IMR-90 (cell line): ENCODE measurements around the gene MAP3K5. TPM values are rescaled to one million over a fixed set of nuclear protein-coding genes. Genes with fewer than 3 reads are reported as not detected.

Experiments used
- ATAC-seq: fragments of 200-7000 bp; cut with Tn5 transposase; 2 replicates; pipeline ENCODE4 v1.9.1; 2020; ENCODE audit warnings: low read depth, mild to moderate bottlenecking, moderate library complexity
- BruUV-seq: library from RNA; stranded (reverse); fragments of 400-500 nt; replicated peaks from 2 replicates; lab custom pipeline; 2021; lab: Mats Ljungman, UMichigan
- CTCF ChIA-PET: fragments of 300-600 bp; formaldehyde crosslinking; extraction: SDS; loops from one replicate; lab custom pipeline; 2021; ENCODE audit warnings: antibody characterized with exemption; lab: Yijun Ruan, JAX
- POLR2A ChIA-PET: fragments of 300-600 bp; sonication (Branson Sonifier 250); formaldehyde crosslinking; loops from one replicate; lab custom pipeline; 2022; ENCODE audit warnings: antibody characterized with exemption; ENCODE audit not compliant: unreplicated experiment; lab: Charles Lee
- DNase-seq: peaks from one replicate; pipeline ENCODE4 v3.0.0; 2013
- H2AFZ ChIP-seq: replicated peaks from 2 replicates; pipeline ENCODE3; 2013; ENCODE audit warnings: low read length, mild to moderate bottlenecking; ENCODE audit not compliant: poor library complexity
- H2AK5ac ChIP-seq: 2 replicates; pipeline ENCODE4 v1.6.1; 2013; ENCODE audit warnings: low read depth, low read length, inconsistent platforms
- H2AK9ac ChIP-seq: replicated peaks from 2 replicates; pipeline ENCODE3; 2013; ENCODE audit warnings: mild to moderate bottlenecking, low read depth, low read length, moderate library complexity; ENCODE audit not compliant: poor library complexity
- H2BK120ac ChIP-seq: 2 replicates; pipeline ENCODE4 v1.6.1; 2013; ENCODE audit warnings: low read depth, low read length, inconsistent platforms
- H2BK15ac ChIP-seq: 3 replicates; pipeline ENCODE4 v1.6.1; 2013; ENCODE audit warnings: low read depth, low read length, inconsistent platforms
- H2BK20ac ChIP-seq: 2 replicates; pipeline ENCODE4 v1.6.1; 2013; ENCODE audit warnings: low read depth, mild to moderate bottlenecking, inconsistent platforms, low read length, moderate library complexity
- H2BK5ac ChIP-seq: 2 replicates; pipeline ENCODE4 v1.6.1; 2013; ENCODE audit warnings: mild to moderate bottlenecking, low read depth, low read length, inconsistent platforms; ENCODE audit not compliant: poor library complexity, severe bottlenecking
- H3K14ac ChIP-seq: replicated peaks from 2 replicates; pipeline ENCODE4 v1.6.1; 2013; ENCODE audit warnings: low read depth, low read length, inconsistent platforms
- H3K18ac ChIP-seq: 2 replicates; pipeline ENCODE4 v1.6.1; 2013; ENCODE audit warnings: low read depth, low read length, control low read depth
- H3K23ac ChIP-seq: 2 replicates; pipeline ENCODE4 v1.6.1; 2013; ENCODE audit warnings: low read depth, low read length, inconsistent platforms
- H3K27ac ChIP-seq: 2 replicates; pipeline ENCODE4 v1.5.1; 2013; ENCODE audit warnings: mild to moderate bottlenecking, control low read depth, low read length; ENCODE audit not compliant: insufficient read depth
- H3K27me3 ChIP-seq: 2 replicates; pipeline ENCODE4 v1.6.1; 2013; ENCODE audit warnings: low read length; ENCODE audit not compliant: control insufficient read depth, insufficient read depth
- H3K36me3 ChIP-seq: 2 replicates; pipeline ENCODE4 v1.6.1; 2013; ENCODE audit warnings: low read length, mixed read lengths; ENCODE audit not compliant: control insufficient read depth, insufficient read depth
- H3K4ac ChIP-seq: 2 replicates; pipeline ENCODE4 v1.6.1; 2013; ENCODE audit warnings: low read depth, low read length, inconsistent platforms
- H3K4me1 ChIP-seq: 2 replicates; pipeline ENCODE4 v1.6.1; 2013; ENCODE audit warnings: low read length, mixed read lengths; ENCODE audit not compliant: control insufficient read depth, insufficient read depth
- H3K4me2 ChIP-seq: 2 replicates; pipeline ENCODE4 v1.6.1; 2013; ENCODE audit warnings: low read depth, mild to moderate bottlenecking, control low read depth, low read length, moderate library complexity
- H3K4me3 ChIP-seq: 2 replicates; pipeline ENCODE4 v1.5.1; 2013; ENCODE audit warnings: low read depth, mild to moderate bottlenecking, control low read depth, low read length, moderate library complexity; ENCODE audit not compliant: insufficient read depth
- H3K56ac ChIP-seq: 2 replicates; pipeline ENCODE4 v1.6.1; 2013; ENCODE audit warnings: low read length, inconsistent platforms; ENCODE audit not compliant: insufficient read depth; ENCODE audit errors: extremely low read depth
- H3K79me1 ChIP-seq, 2 experiments: 2 replicates each; pipeline ENCODE4 v1.6.1; 2013; ENCODE audit warnings: low read length in 2 of 2, inconsistent platforms in 1 of 2, low read depth in 1 of 2
- H3K9ac ChIP-seq: 2 replicates; pipeline ENCODE4 v1.6.1; 2013; ENCODE audit warnings: low read depth, low read length, control low read depth
- H3K9me1 ChIP-seq: 2 replicates; pipeline ENCODE4 v1.6.1; 2013; ENCODE audit warnings: low read length, inconsistent platforms; ENCODE audit not compliant: insufficient read depth
- H3K9me3 ChIP-seq: 2 replicates; pipeline ENCODE4 v1.6.1; 2013; ENCODE audit warnings: low read length; ENCODE audit not compliant: control insufficient read depth, insufficient read depth
- H4K20me1 ChIP-seq: 2 replicates; pipeline ENCODE4 v1.6.1; 2013; ENCODE audit warnings: low read length, inconsistent platforms; ENCODE audit not compliant: insufficient read depth
- H4K5ac ChIP-seq: 2 replicates; pipeline ENCODE4 v1.6.1; 2013; ENCODE audit warnings: mild to moderate bottlenecking, low read depth, low read length, control low read depth
- H4K8ac ChIP-seq, 2 experiments: 2 replicates each; pipeline ENCODE4 v1.6.1; 2013; ENCODE audit warnings: low read depth in 2 of 2, low read length in 2 of 2, control low read depth in 1 of 2, inconsistent platforms in 1 of 2
- H4K91ac ChIP-seq: 2 replicates; pipeline ENCODE4 v1.6.1; 2013; ENCODE audit warnings: low read depth, low read length, inconsistent platforms; ENCODE audit not compliant: insufficient read depth
- BHLHE40 ChIP-seq: fragments of 150-350 bp; IDR thresholded peaks from 2 replicates; pipeline ENCODE4 v1.6.1; 2016; ENCODE audit warnings: mild to moderate bottlenecking, low read depth, low read length
- CHD1 ChIP-seq: IDR thresholded peaks from 2 replicates; pipeline ENCODE4 v1.6.1; 2012; ENCODE audit warnings: low read depth, low read length, improper control_type of control experiment
- FOS ChIP-seq: fragments of 150-350 bp; IDR thresholded peaks from 2 replicates; pipeline ENCODE4 v1.6.1; 2016; ENCODE audit warnings: low read depth, low read length
- MAFK ChIP-seq: IDR thresholded peaks from 2 replicates; pipeline ENCODE4 v1.6.1; 2012; ENCODE audit warnings: low read depth, low read length, improper control_type of control experiment
- MXI1 ChIP-seq: IDR thresholded peaks from 2 replicates; pipeline ENCODE4 v1.6.1; 2012; ENCODE audit warnings: low read depth, mild to moderate bottlenecking, low read length, moderate library complexity, borderline replicate concordance
- NFE2L2 ChIP-seq: fragments of 150-350 bp; IDR thresholded peaks from 2 replicates; pipeline ENCODE4 v1.6.1; 2016; ENCODE audit warnings: low read depth, mild to moderate bottlenecking, low read length
- RAD21 ChIP-seq: IDR thresholded peaks from 2 replicates; pipeline ENCODE4 v1.6.1; 2012; ENCODE audit warnings: low read length, improper control_type of control experiment
- RCOR1 ChIP-seq: IDR thresholded peaks from 2 replicates; pipeline ENCODE4 v1.6.1; 2012; ENCODE audit warnings: mild to moderate bottlenecking, low read length, improper control_type of control experiment; ENCODE audit not compliant: insufficient replicate concordance
- RFX5 ChIP-seq: IDR thresholded peaks from 2 replicates; pipeline ENCODE4 v1.8.0; 2012; ENCODE audit warnings: low read depth, mild to moderate bottlenecking, low read length, moderate library complexity
- SMC3 ChIP-seq: fragments of 150-350 bp; IDR thresholded peaks from 2 replicates; pipeline ENCODE4 v1.6.1; 2016; ENCODE audit warnings: low read depth, mild to moderate bottlenecking, antibody characterized with exemption, low read length, moderate library complexity
- WGBS, 2 experiments: methylation state at CpG; one replicate each; pipeline versions ENCODE4 v1.1.5 to v1.1.7; 2013; ENCODE audit warnings: missing lambda C conversion rate in 2 of 2; ENCODE audit not compliant: insufficient read length in 1 of 2; ENCODE audit errors: extremely low coverage in 2 of 2; 5-methylcytosine and 5-hydroxymethylcytosine counted together
- dilution Hi-C: fragments of 300-500 bp; cut with HindIII; formaldehyde crosslinking; loops from one replicate; pipeline ENCODE4 v1.14.3; 2018; ENCODE audit warnings: low sequenced_read_pairs; ENCODE audit not compliant: unreplicated experiment
- in situ Hi-C: fragments of 300-500 bp; cut with MboI; formaldehyde crosslinking; loops from 3 replicates; pipeline ENCODE4 v1.14.3; 2019; ENCODE audit warnings: low sequenced_read_pairs, inconsistent platforms, mixed read lengths
- intact Hi-C: fragments of 100-400 bp; cut with micrococcal nuclease; formaldehyde crosslinking; loops from 2 replicates; pipeline ENCODE4 v1.10.0; 2022
- polyA plus RNA-seq, 3 experiments: library from polyadenylated mRNA; depleted of rRNA; stranded (reverse); fragments of >200 nt; gene quantifications; 2 replicates each; pipeline ENCODE4 v1.2.3, GENCODE V29; 2012; ENCODE audit warnings: low replicate concordance in 1 of 3
- total RNA-seq: library from RNA; depleted of rRNA; stranded (reverse); fragments of >200 nt; gene quantifications from 2 replicates; pipeline ENCODE4 v1.2.3, GENCODE V29; 2012
- TF ChIP-seq, protein P1 (sequence below): conservative IDR thresholded peaks from 2 replicates; pipeline ENCODE4 v1.5.1; 2012; ENCODE audit warnings: mild to moderate bottlenecking, low read depth, low read length, improper control_type of control experiment

The MAP3K5 gene
- total and polyA plus RNA-seq, 2 of the 4 experiments (the other 2 are of a cell fraction): 5.4 to 17.6 TPM

DNA sequence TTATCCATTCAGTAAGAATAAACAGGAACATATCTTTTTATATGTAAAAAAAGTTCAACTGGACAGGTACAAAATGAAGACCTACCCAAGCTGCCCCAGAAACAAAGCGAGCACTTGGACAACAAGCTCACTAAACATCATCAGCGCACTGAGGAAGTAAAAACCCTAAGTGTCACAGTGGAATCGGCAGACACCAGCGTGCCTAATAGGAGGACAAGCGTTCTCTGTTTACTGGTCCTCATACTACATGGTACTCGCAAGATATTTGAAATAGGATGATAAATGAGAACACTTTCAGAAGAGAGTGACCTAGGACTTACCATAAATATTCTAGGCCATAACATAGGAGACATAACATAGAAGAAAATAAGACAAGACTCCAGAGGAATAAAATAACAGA is 260.2 kb downstream of the MAP3K5 start (continued):
- TF ChIP-seq BHLHE40 (no peak), FOS (no peak), NFE2L2 (no peak), RFX5 (no peak)

DNA sequence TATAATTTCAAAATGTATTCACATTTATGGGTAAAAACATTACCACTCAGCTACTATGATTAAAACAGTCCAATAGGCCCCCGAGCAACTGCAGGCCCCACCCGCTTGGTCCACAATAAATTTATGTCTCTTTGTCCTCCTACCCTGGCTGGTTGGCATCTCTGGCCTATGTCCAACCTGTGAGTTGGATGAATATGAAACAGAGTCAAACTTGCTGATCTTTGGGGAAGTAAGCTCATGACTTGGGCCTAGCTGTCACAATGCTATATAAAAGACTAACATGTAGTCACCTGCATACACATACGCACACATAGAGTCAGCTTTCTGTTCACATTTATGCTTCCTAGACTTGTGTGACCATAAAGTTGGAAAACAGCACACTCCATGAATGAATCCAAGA is 262.6 kb downstream of the MAP3K5 start:
- no peak overlapping the region for H3K4me2 ChIP-seq
- H3K27me3 ChIP-seq: peaks cover 18% of the 10 kb centered on the region
- no peaks in the 10 kb centered on the region; the same call in 1 of the 2 replicates for H3K4me1 ChIP-seq
- no peak overlapping the region for H2AK5ac ChIP-seq
- no peak for ATAC-seq
- no peak overlapping the region for H4K5ac ChIP-seq
- no peaks in the 10 kb centered on the region for H3K79me1 ChIP-seq
- intact Hi-C loops (no loop called here), in situ Hi-C loops (loop anchor here (25.0 kb wide), 1 partner anchor 1067 kb away; no protein-coding TSS in a partner anchor), dilution Hi-C loops (no loop called here)
- no peak overlapping the region for H2AK9ac ChIP-seq
- H2AFZ ChIP-seq: no peak overlapping the region
- H4K8ac ChIP-seq: no peak overlapping the region
- WGBS, 2 experiments: 89% methylated on average over 1 of the region's 3 CpGs; no CpG with 5 or more reads in 1 of the 2 experiments
- no peaks in the 10 kb centered on the region for H3K9me1 ChIP-seq
- TF ChIP-seq RCOR1 (no peak), SMC3 (no peak), FOS (no peak), MXI1 (no peak), BHLHE40 (no peak), NFE2L2 (no peak), RAD21 (no peak), CHD1 (no peak), MAFK (no peak)
- TF ChIP-seq, protein P1, sequence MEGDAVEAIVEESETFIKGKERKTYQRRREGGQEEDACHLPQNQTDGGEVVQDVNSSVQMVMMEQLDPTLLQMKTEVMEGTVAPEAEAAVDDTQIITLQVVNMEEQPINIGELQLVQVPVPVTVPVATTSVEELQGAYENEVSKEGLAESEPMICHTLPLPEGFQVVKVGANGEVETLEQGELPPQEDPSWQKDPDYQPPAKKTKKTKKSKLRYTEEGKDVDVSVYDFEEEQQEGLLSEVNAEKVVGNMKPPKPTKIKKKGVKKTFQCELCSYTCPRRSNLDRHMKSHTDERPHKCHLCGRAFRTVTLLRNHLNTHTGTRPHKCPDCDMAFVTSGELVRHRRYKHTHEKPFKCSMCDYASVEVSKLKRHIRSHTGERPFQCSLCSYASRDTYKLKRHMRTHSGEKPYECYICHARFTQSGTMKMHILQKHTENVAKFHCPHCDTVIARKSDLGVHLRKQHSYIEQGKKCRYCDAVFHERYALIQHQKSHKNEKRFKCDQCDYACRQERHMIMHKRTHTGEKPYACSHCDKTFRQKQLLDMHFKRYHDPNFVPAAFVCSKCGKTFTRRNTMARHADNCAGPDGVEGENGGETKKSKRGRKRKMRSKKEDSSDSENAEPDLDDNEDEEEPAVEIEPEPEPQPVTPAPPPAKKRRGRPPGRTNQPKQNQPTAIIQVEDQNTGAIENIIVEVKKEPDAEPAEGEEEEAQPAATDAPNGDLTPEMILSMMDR: no peak
- no peak overlapping the region for H2BK5ac ChIP-seq
- H3K23ac ChIP-seq: no peak overlapping the region
- no peak overlapping the region for H2BK20ac ChIP-seq
- no peak overlapping the region for H3K56ac ChIP-seq
- no peak overlapping the region for H3K4ac ChIP-seq
- DNase-seq: no peak
- CTCF ChIA-PET: no interaction called here
- no peak overlapping the region for H2BK15ac ChIP-seq
- H3K4me3 ChIP-seq: no peak overlapping the region
- no TSS peak for BruUV-seq
- no peak overlapping the region for H3K14ac ChIP-seq
- H3K36me3 ChIP-seq: no peaks in the 10 kb centered on the region
- no peak overlapping the region for H3K18ac ChIP-seq
- no peak overlapping the region for H4K91ac ChIP-seq
- no peaks in the 10 kb centered on the region for H3K9me3 ChIP-seq
- no peak overlapping the region for H3K27ac ChIP-seq
- H2BK120ac ChIP-seq: no peak overlapping the region
- no peak overlapping the region for H3K9ac ChIP-seq
- POLR2A ChIA-PET: no interaction called here
- H4K20me1 ChIP-seq: no peaks in the 10 kb centered on the region
